H1 (cell line): Measurements from ENCODE around the gene RNU6-9.

Experiments
- EZH2 ChIP-seq: fragments of 200-600 bp; sonication (generic); IDR thresholded peaks from 2 replicates; pipeline ENCODE4 v1.7.1; 2012; ENCODE audit warnings: low read depth, mild to moderate bottlenecking, moderate library complexity, low read length, inconsistent platforms; ENCODE audit not compliant: severe bottlenecking
- HDAC6 ChIP-seq: IDR thresholded peaks from one replicate; pipeline ENCODE4 v1.7.1; 2012; ENCODE audit warnings: low read depth, mild to moderate bottlenecking, inconsistent platforms, low read length, moderate library complexity
- NANOG ChIP-seq: IDR thresholded peaks from 2 replicates; pipeline ENCODE4 v1.6.1; 2011; ENCODE audit warnings: low read length, low read depth, mild to moderate bottlenecking, inconsistent platforms; ENCODE audit not compliant: insufficient read depth, poor library complexity, severe bottlenecking
- POLR2A ChIP-seq, 2 experiments: IDR thresholded peaks; 1 replicate in 1 of 2; 2 replicates in 1 of 2; pipeline ENCODE4 v1.6.1; 2011; ENCODE audit warnings: low read depth in 2 of 2, low read length in 2 of 2, mild to moderate bottlenecking in 2 of 2; ENCODE audit errors: control extremely low read depth in 1 of 2
- SIN3A ChIP-seq, 2 experiments: IDR thresholded peaks in 1 of 2; conservative IDR thresholded peaks in 1 of 2; 2 replicates each; pipeline ENCODE4 v1.6.1; 2011 to 2012; ENCODE audit warnings: low read length in 2 of 2, improper control_type of control experiment in 1 of 2, low read depth in 1 of 2, mild to moderate bottlenecking in 1 of 2
- TAF7 ChIP-seq: optimal IDR thresholded peaks from 2 replicates; pipeline ENCODE3; 2011; ENCODE audit warnings: low read depth, mild to moderate bottlenecking, inconsistent platforms, low read length, moderate library complexity, borderline replicate concordance
- TF ChIP-seq, protein P1 (sequence below), 3 experiments: IDR thresholded peaks; 1 replicate in 2 of 3; 2 replicates in 1 of 3; pipeline versions ENCODE4 v1.5.1 to v1.6.1; 2011; ENCODE audit warnings: low read length in 3 of 3, mild to moderate bottlenecking in 3 of 3, inconsistent platforms in 2 of 3, low read depth in 1 of 3, moderate library complexity in 1 of 3; ENCODE audit not compliant: insufficient read depth in 1 of 3; ENCODE audit errors: control extremely low read depth in 1 of 3

DNA sequence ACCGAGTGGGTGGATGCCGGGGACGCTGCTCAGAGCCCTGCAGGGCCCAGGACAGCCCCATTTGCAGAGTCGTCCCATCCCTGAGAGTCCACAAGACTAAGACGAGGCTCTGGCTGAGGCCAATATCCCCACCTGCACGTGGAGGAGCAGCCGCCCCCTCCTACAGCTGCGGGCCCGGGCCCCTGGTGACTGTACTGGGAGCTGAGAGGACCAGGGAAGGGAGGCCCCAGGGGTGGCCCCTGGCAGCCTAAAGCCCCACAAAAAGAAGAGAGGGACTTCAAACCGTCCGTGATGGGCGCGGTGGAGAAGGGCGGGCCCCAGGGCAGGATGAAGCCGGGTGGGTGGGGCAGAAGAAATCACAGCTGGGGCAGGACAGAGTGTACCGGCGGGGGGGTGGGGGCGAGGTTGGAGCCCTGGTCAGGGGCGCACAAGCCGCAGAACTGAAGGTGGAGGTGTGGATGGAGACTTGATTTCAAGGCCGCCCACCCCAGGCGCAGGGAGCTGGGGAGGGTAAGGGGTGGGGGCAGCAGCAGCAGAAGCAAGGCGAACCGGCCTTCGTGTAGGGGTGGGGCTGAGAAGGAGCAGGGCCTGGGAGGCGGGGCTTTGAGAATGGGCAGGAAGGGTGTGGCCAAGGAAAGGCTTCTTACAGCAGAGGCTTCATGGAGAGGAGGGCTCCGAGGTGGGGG lies 20.9 kb upstream of the RNU6-9 start:
- TF ChIP-seq HDAC6 = no peak
- no peak for TF ChIP-seq NANOG
- TF ChIP-seq, protein P1, sequence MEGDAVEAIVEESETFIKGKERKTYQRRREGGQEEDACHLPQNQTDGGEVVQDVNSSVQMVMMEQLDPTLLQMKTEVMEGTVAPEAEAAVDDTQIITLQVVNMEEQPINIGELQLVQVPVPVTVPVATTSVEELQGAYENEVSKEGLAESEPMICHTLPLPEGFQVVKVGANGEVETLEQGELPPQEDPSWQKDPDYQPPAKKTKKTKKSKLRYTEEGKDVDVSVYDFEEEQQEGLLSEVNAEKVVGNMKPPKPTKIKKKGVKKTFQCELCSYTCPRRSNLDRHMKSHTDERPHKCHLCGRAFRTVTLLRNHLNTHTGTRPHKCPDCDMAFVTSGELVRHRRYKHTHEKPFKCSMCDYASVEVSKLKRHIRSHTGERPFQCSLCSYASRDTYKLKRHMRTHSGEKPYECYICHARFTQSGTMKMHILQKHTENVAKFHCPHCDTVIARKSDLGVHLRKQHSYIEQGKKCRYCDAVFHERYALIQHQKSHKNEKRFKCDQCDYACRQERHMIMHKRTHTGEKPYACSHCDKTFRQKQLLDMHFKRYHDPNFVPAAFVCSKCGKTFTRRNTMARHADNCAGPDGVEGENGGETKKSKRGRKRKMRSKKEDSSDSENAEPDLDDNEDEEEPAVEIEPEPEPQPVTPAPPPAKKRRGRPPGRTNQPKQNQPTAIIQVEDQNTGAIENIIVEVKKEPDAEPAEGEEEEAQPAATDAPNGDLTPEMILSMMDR (IDR thresholded peaks at IDR 0.05; ENCODE audit: control extremely low read depth in 1 of 3, insufficient read depth in 1 of 3, low read depth in 1 of 3, low read length in 3 of 3) = no peak
- no peak for TF ChIP-seq EZH2
- TF ChIP-seq SIN3A (conservative IDR thresholded peaks at IDR 0.05 in 1 of 2, IDR thresholded peaks at IDR 0.05 in 1 of 2; ENCODE audit: low read depth in 1 of 2, low read length in 2 of 2) = no peak
- no peak for TF ChIP-seq POLR2A (IDR thresholded peaks at IDR 0.05; ENCODE audit: control extremely low read depth in 1 of 2, low read depth in 2 of 2, low read length in 2 of 2)
- TF ChIP-seq TAF7 = no peak
